Measurements from ENCODE around the gene CACNA1B. TPM values are rescaled to one million over a fixed set of nuclear protein-coding genes. Genes with fewer than 3 reads are reported as not detected.

CACNA1B gene
- total RNA-seq, 1 donor from 2014 or later = 0.74 TPM

GRCh38 chr9:137975936-137976565 is 98.5 kb downstream of the CACNA1B start:
- H3K4me1 ChIP-seq = no peaks in the 10 kb centered on the region
- intact Hi-C loops (cut with DNase I) = no loop called here
- DNase-seq (ENCODE audit: extremely low spot score in 2 of 2) = no peak
- H3K27ac ChIP-seq = no peak overlapping the region
- H3K4me3 ChIP-seq = no peak overlapping the region
- H3K36me3 ChIP-seq = no peaks in the 10 kb centered on the region
- no peaks in the 10 kb centered on the region for H3K27me3 ChIP-seq
- no peak for TF ChIP-seq POLR2A (IDR thresholded peaks at IDR 0.05)
- TF ChIP-seq, protein P1, sequence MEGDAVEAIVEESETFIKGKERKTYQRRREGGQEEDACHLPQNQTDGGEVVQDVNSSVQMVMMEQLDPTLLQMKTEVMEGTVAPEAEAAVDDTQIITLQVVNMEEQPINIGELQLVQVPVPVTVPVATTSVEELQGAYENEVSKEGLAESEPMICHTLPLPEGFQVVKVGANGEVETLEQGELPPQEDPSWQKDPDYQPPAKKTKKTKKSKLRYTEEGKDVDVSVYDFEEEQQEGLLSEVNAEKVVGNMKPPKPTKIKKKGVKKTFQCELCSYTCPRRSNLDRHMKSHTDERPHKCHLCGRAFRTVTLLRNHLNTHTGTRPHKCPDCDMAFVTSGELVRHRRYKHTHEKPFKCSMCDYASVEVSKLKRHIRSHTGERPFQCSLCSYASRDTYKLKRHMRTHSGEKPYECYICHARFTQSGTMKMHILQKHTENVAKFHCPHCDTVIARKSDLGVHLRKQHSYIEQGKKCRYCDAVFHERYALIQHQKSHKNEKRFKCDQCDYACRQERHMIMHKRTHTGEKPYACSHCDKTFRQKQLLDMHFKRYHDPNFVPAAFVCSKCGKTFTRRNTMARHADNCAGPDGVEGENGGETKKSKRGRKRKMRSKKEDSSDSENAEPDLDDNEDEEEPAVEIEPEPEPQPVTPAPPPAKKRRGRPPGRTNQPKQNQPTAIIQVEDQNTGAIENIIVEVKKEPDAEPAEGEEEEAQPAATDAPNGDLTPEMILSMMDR (IDR thresholded peaks at IDR 0.05) = no peak
- no peak for TF ChIP-seq POLR2AphosphoS5 (IDR thresholded peaks at IDR 0.05; ENCODE audit: insufficient read depth in 1 of 2, low read depth in 1 of 2)
- no peaks in the 10 kb centered on the region for H3K9me3 ChIP-seq

DNA sequence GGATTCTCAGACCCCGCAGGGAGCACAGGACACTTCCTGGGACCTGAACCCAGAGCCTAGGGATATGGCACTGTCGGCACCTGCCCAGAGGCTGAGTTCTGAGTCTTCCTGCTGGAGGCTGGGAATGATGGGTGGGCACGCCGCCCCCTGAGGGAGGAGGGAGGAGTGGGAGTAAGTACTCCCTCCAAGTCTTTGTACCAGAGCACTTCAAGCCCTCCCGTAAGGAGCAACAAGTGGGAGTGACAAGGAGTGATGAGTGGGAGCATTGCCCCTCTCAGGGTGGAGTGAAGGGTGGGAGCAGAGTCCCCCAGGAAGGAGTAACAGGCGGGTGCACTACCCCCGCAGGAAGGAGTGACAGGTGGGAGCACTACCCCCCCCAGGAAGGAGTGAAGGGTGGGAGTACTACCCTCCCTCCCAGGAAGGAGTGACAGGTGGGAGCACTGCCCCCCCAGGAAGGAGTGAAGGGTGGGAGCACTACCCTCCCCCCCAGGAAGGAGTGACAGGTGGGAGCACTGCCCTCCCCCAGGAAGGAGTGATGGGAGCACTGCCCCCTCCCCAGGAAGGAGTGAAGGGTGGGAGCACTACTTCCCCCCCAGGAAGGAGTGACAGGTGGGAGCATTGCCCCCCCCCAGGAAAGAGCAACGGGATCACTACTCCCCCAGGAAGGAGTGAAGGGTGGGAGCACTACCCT is 100.1 kb downstream of the CACNA1B start:
- no peak overlapping the region for H3K27ac ChIP-seq

DNA sequence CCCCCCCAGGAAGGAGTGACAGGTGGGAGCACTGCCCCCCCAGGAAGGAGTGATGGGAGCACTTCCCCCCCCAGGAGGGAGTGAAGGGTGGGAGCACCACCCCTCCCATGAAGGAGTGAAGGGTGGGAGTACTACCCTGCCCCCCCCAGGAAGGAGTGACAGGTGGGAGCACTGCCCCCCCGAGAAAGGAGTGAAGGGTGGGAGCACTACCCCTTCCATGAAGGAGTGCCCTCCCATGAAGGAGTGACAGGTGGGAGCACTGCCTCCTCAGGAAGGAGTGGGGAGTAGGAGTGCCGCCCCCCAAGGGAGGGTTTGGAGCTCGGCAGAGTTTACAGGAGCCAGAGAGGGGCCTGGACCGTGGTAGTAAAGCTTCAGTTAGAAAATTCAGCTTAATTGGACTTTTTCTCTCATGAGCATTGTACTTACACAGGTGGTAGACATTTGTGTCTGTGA is 100.7 kb downstream of the CACNA1B start:
- Histone ChIP-seq H3K4me3 (no peak overlapping the region), H3K36me3 (no peaks in the 10 kb centered on the region), H3K4me1 (no peaks in the 10 kb centered on the region), H3K27me3 (no peaks in the 10 kb centered on the region), H3K9me3 (no peaks in the 10 kb centered on the region), H3K27ac (no peak overlapping the region)
- intact Hi-C loops (cut with DNase I) = no loop called here
- DNase-seq (ENCODE audit: extremely low spot score in 2 of 2) = no peak
- TF ChIP-seq POLR2A (IDR thresholded peaks at IDR 0.05) = no peak
- no peak for TF ChIP-seq POLR2AphosphoS5 (IDR thresholded peaks at IDR 0.05; ENCODE audit: insufficient read depth in 1 of 2, low read depth in 1 of 2)
- TF ChIP-seq, protein P1 (IDR thresholded peaks at IDR 0.05) = no peak

More for the DNA sequence above, 100.1 kb downstream of the CACNA1B start:
- no peak for DNase-seq (ENCODE audit: extremely low spot score in 2 of 2)
- TF ChIP-seq POLR2A (IDR thresholded peaks at IDR 0.05) (no peak), POLR2AphosphoS5 (IDR thresholded peaks at IDR 0.05; ENCODE audit: insufficient read depth in 1 of 2, low read depth in 1 of 2) (no peak)
- TF ChIP-seq, protein P1 (IDR thresholded peaks at IDR 0.05) = no peak
- Histone ChIP-seq H3K27me3 (no peaks in the 10 kb centered on the region), H3K36me3 (no peaks in the 10 kb centered on the region), H3K9me3 (no peaks in the 10 kb centered on the region), H3K4me1 (no peaks in the 10 kb centered on the region), H3K4me3 (no peak overlapping the region)
- intact Hi-C loops (cut with DNase I) = no loop called here

- Histone ChIP-seq H3K27me3 (no peaks in the 10 kb centered on the region), H3K4me1 (no peaks in the 10 kb centered on the region), H3K4me3 (no peak overlapping the region), H3K36me3 (no peaks in the 10 kb centered on the region), H3K9me3 (no peaks in the 10 kb centered on the region), H3K27ac (no peak overlapping the region)
- TF ChIP-seq POLR2A (IDR thresholded peaks at IDR 0.05) (no peak), POLR2AphosphoS5 (IDR thresholded peaks at IDR 0.05; ENCODE audit: insufficient read depth in 1 of 2, low read depth in 1 of 2) (no peak)
- TF ChIP-seq, protein P1 (IDR thresholded peaks at IDR 0.05) = no peak
- intact Hi-C loops (cut with DNase I) = no loop called here
- DNase-seq (ENCODE audit: extremely low spot score in 2 of 2) = no peak
Measured at GRCh38 chr9:137982200-137982599, 104.6 kb downstream of the CACNA1B start.

GRCh38 chr9:137984005-137984404 is 106.4 kb downstream of the CACNA1B start:
- Histone ChIP-seq H3K27me3 (no peaks in the 10 kb centered on the region), H3K27ac (no peak overlapping the region), H3K9me3 (no peaks in the 10 kb centered on the region), H3K36me3 (no peaks in the 10 kb centered on the region), H3K4me1 (no peaks in the 10 kb centered on the region), H3K4me3 (no peak overlapping the region)
- intact Hi-C loops (cut with DNase I) = no loop called here
- TF ChIP-seq POLR2A (IDR thresholded peaks at IDR 0.05) (no peak), POLR2AphosphoS5 (IDR thresholded peaks at IDR 0.05; ENCODE audit: insufficient read depth in 1 of 2, low read depth in 1 of 2) (no peak)
- TF ChIP-seq, protein P1 (IDR thresholded peaks at IDR 0.05) = no peak
- DNase-seq (ENCODE audit: extremely low spot score in 2 of 2) = no peak

Data from vagina (tissue), 2 donors.